CD4-positive, alpha-beta T cell treated with Interleukin-15 for 4 hours (primary cell): ENCODE data around the gene CCDC117.

Experiments used
- DNase-seq: peaks from one replicate; pipeline ENCODE4 v3.0.0-alpha.2; 2020; ENCODE audit warnings: low spot score

CCDC117 gene

DNA sequence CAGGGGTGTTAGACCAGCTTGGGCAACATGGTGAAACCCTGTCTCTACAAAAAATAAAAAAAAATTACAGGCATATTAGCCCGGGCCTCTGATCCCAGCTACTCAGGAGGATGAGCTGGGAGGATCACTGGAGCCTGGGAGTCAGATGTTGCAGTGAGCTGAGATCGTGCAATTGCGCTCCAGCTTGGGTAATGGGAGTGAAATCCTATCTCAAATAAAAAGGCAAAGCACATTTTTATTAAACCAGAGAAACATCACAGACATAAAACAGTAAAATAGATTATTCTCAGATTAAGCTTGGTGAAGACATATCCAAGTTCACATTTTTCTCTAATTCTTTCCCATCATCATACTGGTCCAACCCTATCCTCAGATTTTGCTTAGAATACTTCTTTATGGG, 57.9 kb downstream of the CCDC117 start:
- DNase-seq: no peak

DNA sequence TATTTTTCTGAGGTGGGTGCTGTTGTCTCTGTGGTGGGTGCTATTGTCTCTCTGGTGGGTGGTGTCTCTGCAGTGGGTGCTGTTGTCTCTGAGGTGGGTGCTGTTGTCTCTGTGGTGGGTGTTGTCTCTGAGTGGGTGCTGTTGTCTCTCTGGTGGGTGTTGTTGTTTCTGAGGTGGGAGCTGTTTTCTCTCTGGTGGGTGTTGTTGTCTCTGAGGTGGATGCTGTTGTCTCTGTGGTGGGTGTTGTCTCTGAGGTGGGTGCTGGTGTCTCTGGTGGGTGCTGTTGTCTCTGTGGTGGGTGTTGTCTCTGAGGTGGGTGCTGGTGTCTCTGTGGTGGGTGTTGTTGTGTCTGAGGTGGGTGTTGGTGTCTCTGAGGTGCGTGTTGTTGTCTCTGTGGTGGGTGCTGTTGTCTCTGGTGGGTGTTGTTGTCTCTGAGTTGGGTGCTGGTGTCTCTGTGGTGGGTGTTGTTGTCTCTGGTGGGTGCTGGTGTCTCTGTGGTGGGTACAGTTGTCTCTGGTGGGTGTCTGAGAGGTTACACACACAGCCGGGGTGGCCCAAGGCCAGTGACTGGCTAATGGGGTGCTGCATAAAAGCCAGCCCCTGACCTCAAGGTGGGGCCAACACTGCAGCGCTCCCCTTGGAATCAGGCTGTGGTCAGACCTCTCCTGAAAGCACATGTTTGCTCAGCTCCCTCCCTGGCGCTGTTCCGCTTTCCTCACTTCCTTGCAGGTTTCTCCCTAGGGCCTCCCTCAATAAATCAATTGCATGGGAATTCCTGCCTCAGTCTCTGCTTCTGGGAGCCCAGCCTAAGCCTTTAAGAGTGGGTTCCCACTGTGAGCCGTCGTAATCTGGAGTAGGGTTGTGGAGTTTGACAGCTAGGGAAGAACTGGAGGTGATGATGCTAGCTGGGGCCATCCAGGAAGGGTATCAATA, 58.9 kb downstream of the CCDC117 start:
- DNase-seq: no peak

DNA sequence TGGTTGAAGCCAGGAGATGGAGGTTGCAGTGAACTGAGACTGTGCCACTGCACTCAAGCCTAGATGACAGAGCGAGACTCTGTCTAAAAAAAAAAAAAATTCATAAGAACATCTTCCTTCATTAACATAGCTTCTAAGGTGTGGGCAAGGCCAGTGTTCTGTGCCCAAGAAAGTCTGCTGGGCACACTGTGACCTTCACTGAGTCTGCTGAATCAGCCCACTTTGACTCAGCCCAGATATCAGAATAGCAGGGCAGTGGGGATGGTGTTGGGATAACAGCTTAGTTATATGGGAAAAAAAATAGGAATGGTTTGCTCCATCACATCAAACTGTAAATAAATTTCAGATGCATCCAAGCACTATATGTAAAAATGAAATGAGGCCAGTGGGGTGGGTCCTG, 60.2 kb downstream of the CCDC117 start:
- DNase-seq: no peak

DNA sequence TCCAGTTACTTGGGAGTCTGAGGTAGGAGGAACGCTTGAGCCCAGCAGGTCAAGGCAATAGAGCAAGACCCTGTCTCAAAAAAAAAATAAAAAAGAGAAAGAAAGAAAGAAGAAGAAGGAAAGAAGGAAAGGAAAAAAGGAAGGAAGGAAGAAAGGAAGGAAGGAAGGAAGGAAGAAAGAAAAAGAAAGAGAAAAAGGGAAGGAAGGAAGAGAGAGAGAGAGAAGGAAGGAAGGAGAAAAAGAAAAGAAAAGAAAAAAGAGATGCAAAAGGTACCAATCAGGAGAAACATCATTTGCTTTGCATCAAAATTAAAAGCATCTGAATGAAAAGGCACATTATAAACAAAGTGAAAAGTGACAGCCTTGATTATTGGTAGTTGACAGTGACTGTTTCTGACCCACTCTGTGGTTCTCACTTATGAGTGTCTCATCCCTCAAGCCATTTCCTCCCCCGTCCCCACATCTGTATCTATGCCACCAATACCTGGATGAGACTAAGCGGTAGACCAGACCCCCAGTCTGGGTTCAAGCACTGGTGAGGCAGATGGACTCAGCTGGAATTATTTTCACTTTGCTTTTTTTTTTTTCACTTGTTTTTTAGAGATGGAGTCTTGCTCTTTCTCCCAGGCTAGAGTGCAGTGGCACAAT, 60.9 kb downstream of the CCDC117 start:
- no peak for DNase-seq

DNA sequence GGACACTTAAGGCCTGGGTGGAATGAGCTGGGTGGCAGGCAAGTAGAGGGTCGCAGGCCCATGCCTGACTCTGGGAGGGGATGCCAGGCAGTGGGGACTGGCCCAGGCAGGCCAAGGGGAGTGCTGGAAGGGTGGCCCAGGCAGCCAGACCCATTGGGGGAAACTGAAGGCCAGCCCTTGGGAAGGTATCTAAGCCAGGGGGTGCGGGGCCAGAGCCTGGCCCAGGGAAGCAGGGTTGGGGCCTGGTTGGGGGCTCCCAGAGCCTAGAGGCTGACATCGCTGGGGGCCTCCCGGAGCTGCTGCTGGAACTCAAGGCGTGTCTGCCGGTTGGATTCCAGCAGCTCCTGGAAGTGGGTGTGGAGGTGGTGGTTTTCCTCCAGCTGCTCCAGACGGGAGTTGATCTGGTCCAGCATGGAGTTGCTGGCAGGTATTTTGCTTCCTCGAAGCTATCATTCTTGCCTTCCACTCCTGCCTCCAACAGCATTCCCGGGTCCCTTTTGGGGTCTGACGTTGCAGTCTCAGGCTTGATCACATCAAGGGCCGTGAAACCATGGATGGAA, 63.2 kb downstream of the CCDC117 start:
- no peak for DNase-seq

DNA sequence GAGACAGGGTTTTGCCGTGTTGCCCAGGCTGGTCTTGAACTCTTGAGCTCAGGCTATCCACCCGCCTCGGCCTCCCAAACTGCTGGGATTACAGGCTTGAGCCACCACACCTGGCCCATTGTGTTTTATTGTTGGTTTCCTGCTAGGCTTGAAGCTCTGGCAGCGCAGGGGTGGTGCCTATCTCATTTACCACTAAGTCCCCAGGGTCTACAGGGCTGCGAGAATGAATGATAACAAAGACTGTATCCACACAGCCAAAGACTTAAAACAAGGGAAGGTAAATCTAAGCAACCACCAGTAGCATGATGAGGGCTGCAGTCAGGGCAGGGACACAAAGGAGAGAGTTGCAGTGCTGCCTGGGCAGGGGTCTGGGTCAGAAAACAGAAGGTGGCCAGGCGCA, 65.1 kb downstream of the CCDC117 start:
- no peak for DNase-seq
